Stomach smooth muscle (tissue), 2 donors: ENCODE data around the gene DNAH11.

Experiments used
- H3K27ac ChIP-seq: one replicate; pipeline ENCODE4 v1.7.0; 2013; ENCODE audit warnings: mild to moderate bottlenecking, low read length, inconsistent platforms
- H3K27me3 ChIP-seq, 2 donors: one replicate each; pipeline ENCODE4 v1.7.0; 2013; ENCODE audit warnings: low read length in 2 of 2; ENCODE audit not compliant: insufficient read depth in 2 of 2, control insufficient read depth in 1 of 2
- H3K36me3 ChIP-seq, 2 donors: one replicate each; pipeline ENCODE4 v1.7.0; 2013; ENCODE audit warnings: low read length in 2 of 2; ENCODE audit not compliant: control insufficient read depth in 2 of 2, insufficient read depth in 2 of 2
- H3K4me1 ChIP-seq: one replicate; pipeline ENCODE4 v1.7.0; 2013; ENCODE audit warnings: low read length; ENCODE audit not compliant: control insufficient read depth, insufficient read depth
- H3K4me3 ChIP-seq, 2 donors: one replicate each; pipeline ENCODE4 v1.7.0; 2013; ENCODE audit warnings: low read length in 2 of 2
- H3K9ac ChIP-seq, 2 donors: one replicate each; pipeline ENCODE4 v1.7.0; 2013; ENCODE audit warnings: low read length in 2 of 2, mild to moderate bottlenecking in 1 of 2
- H3K9me3 ChIP-seq, 2 donors: one replicate each; pipeline ENCODE4 v1.7.0; 2013; ENCODE audit warnings: low read length in 2 of 2; ENCODE audit not compliant: control insufficient read depth in 2 of 2
- donor health status: healthy.
- donor health status: Pancreatic carcinoma.

DNAH11 gene

GRCh38 chr7:21753071-21753470 is 210.2 kb downstream of the DNAH11 start:
- H3K27me3 ChIP-seq, result no peaks in the 10 kb centered on the region
- no peaks in the 10 kb centered on the region for H3K9me3 ChIP-seq
- no peaks in the 10 kb centered on the region for H3K36me3 ChIP-seq
- no peaks in the 10 kb centered on the region for H3K4me1 ChIP-seq
- no peak overlapping the region for H3K27ac ChIP-seq
- H3K9ac ChIP-seq, result no peak overlapping the region
- no peak overlapping the region for H3K4me3 ChIP-seq

- Histone ChIP-seq H3K27ac (no peak overlapping the region), H3K4me1 (no peaks in the 10 kb centered on the region), H3K27me3 (no peaks in the 10 kb centered on the region), H3K9me3 (no peaks in the 10 kb centered on the region), H3K4me3 (no peak overlapping the region), H3K9ac (no peak overlapping the region), H3K36me3 (no peaks in the 10 kb centered on the region)
These were observed 212.1 kb downstream of the DNAH11 start for GRCh38 chr7:21754963-21755362.

- H3K27me3 ChIP-seq, result no peaks in the 10 kb centered on the region
- no peak overlapping the region for H3K27ac ChIP-seq
- no peak overlapping the region for H3K9ac ChIP-seq
- H3K4me1 ChIP-seq, result no peaks in the 10 kb centered on the region
- no peaks in the 10 kb centered on the region for H3K36me3 ChIP-seq
- H3K4me3 ChIP-seq, result no peak overlapping the region
- H3K9me3 ChIP-seq, result no peaks in the 10 kb centered on the region
These were observed 214.9 kb downstream of the DNAH11 start for GRCh38 chr7:21757537-21758282.

GRCh38 chr7:21758286-21758685 is 215.4 kb downstream of the DNAH11 start:
- H3K4me3 ChIP-seq, result no peak overlapping the region
- no peaks in the 10 kb centered on the region for H3K4me1 ChIP-seq
- H3K27me3 ChIP-seq, result no peaks in the 10 kb centered on the region
- no peaks in the 10 kb centered on the region for H3K9me3 ChIP-seq
- no peaks in the 10 kb centered on the region for H3K36me3 ChIP-seq
- H3K9ac ChIP-seq, result no peak overlapping the region
- no peak overlapping the region for H3K27ac ChIP-seq

- Histone ChIP-seq H3K27ac (no peak overlapping the region), H3K27me3 (no peaks in the 10 kb centered on the region), H3K4me1 (no peaks in the 10 kb centered on the region), H3K36me3 (no peaks in the 10 kb centered on the region), H3K9me3 (no peaks in the 10 kb centered on the region), H3K4me3 (no peak overlapping the region), H3K9ac (no peak overlapping the region)
These were observed 219.6 kb downstream of the DNAH11 start for GRCh38 chr7:21762469-21762868.

GRCh38 chr7:21763818-21764217 is 221.0 kb downstream of the DNAH11 start:
- Histone ChIP-seq H3K9me3 (no peaks in the 10 kb centered on the region), H3K9ac (no peak overlapping the region), H3K27ac (no peak overlapping the region), H3K4me1 (no peaks in the 10 kb centered on the region), H3K27me3 (no peaks in the 10 kb centered on the region), H3K36me3 (no peaks in the 10 kb centered on the region), H3K4me3 (no peak overlapping the region)

- H3K36me3 ChIP-seq, result no peaks in the 10 kb centered on the region
- no peaks in the 10 kb centered on the region for H3K4me1 ChIP-seq
- H3K4me3 ChIP-seq, result no peak overlapping the region
- H3K27me3 ChIP-seq, result no peaks in the 10 kb centered on the region
- H3K9ac ChIP-seq, result no peak overlapping the region
- H3K9me3 ChIP-seq, result no peaks in the 10 kb centered on the region
- no peak overlapping the region for H3K27ac ChIP-seq
These were observed 223.4 kb downstream of the DNAH11 start for GRCh38 chr7:21766218-21766617.

- H3K9me3 ChIP-seq, result no peaks in the 10 kb centered on the region
- H3K36me3 ChIP-seq, result no peaks in the 10 kb centered on the region
- no peaks in the 10 kb centered on the region for H3K27me3 ChIP-seq
- no peak overlapping the region for H3K4me3 ChIP-seq
- H3K27ac ChIP-seq, result no peak overlapping the region
- no peaks in the 10 kb centered on the region for H3K4me1 ChIP-seq
- H3K9ac ChIP-seq, result no peak overlapping the region
These were observed 224.6 kb downstream of the DNAH11 start for GRCh38 chr7:21767300-21767900.

- H3K9me3 ChIP-seq, result no peaks in the 10 kb centered on the region
- no peak overlapping the region for H3K27ac ChIP-seq
These were observed 225.4 kb downstream of the DNAH11 start for GRCh38 chr7:21768279-21768678.

GRCh38 chr7:21771266-21771665 is 228.4 kb downstream of the DNAH11 start:
- Histone ChIP-seq H3K9me3 (no peaks in the 10 kb centered on the region), H3K4me3 (peak overlapping the region in 1 of 2 donors; percentile 9), H3K27me3 (no peaks in the 10 kb centered on the region)

More at GRCh38 chr7:21768279-21768678, 225.4 kb downstream of the DNAH11 start:
- no peaks in the 10 kb centered on the region for H3K27me3 ChIP-seq
- no peaks in the 10 kb centered on the region for H3K36me3 ChIP-seq
- H3K4me3 ChIP-seq, result no peak overlapping the region
- H3K9ac ChIP-seq, result no peak overlapping the region
- no peaks in the 10 kb centered on the region for H3K4me1 ChIP-seq

GRCh38 chr7:21771906-21772610 is 229.2 kb downstream of the DNAH11 start:
- Histone ChIP-seq H3K27ac (no peak overlapping the region), H3K27me3 (no peaks in the 10 kb centered on the region), H3K9ac (no peak overlapping the region), H3K4me3 (peak overlapping the region; percentile 26 to 44), H3K4me1 (no peaks in the 10 kb centered on the region), H3K9me3 (no peaks in the 10 kb centered on the region), H3K36me3 (no peaks in the 10 kb centered on the region)

More at GRCh38 chr7:21771266-21771665, 228.4 kb downstream of the DNAH11 start:
- Histone ChIP-seq H3K27ac (no peak overlapping the region), H3K4me1 (no peaks in the 10 kb centered on the region), H3K9ac (no peak overlapping the region), H3K36me3 (no peaks in the 10 kb centered on the region)
